SK-MEL-5 (cell line): ENCODE data around the gene HOXD11. TPM values are rescaled to one million over a fixed set of nuclear protein-coding genes. Genes with fewer than 3 reads are reported as not detected.

ENCODE experiments used
- small RNA-seq, 2 experiments: library from RNA; depleted of rRNA; stranded (forward); fragments of <200 nt; gene quantifications; one replicate each; pipeline ENCODE3, GENCODE V24; 2014
- total RNA-seq: library from RNA; depleted of rRNA; stranded (reverse); fragments of >200 nt; shearing (Covaris generic); gene quantifications from 2 replicates; pipeline ENCODE4 v1.2.3, GENCODE V29; 2014; rRNA removed

Gene HOXD11
- total RNA-seq, 1 experiment from 2014 or later: 0.53 TPM

Small RNA genes within 50 kb of the gene (small RNA-seq; reads per million reads assigned to genes)
- gene MIR10B: 34.7 to 6,533 reads per million in 2 experiments

Other genes starting within 250 kb of the HOXD11 start
- 54.0 and 59.8 TPM in 2 replicates for gene LNPK, start 105.0 kb upstream of the HOXD11 start, total RNA-seq
- not detected in 2 replicates for gene EVX2, start 23.3 kb upstream of the HOXD11 start, total RNA-seq
- 10.3 and 11.8 TPM in 2 replicates for gene HOXD13, start 14.6 kb upstream of the HOXD11 start, total RNA-seq
- 0.42 TPM in 1 of 2 replicates, not detected in the other for gene HOXD12, start 7.5 kb upstream of the HOXD11 start, total RNA-seq
- 1.3 TPM in 1 of 2 replicates, not detected in the other for gene HOXD10, start 9.5 kb downstream of the HOXD11 start, total RNA-seq
- 0.18 and 0.59 TPM in 2 replicates for gene HOXD9, start 15.4 kb downstream of the HOXD11 start, total RNA-seq
- gene HOXD8, start 22.4 kb downstream of the HOXD11 start, total RNA-seq: 14.5 and 19.7 TPM in 2 replicates
- 3.6 and 4.2 TPM in 2 replicates for gene HOXD4, start 44.3 kb downstream of the HOXD11 start, total RNA-seq
- gene HOXD3, start 50.0 kb downstream of the HOXD11 start, total RNA-seq: 4.9 and 5.5 TPM in 2 replicates
- gene HOXD1, start 81.4 kb downstream of the HOXD11 start, total RNA-seq: 9.8 and 10.3 TPM in 2 replicates
- gene MTX2, start 162.2 kb downstream of the HOXD11 start, total RNA-seq: 85.3 and 86.0 TPM in 2 replicates